NCI-H2171 (cell line): ENCODE measurements around the gene HDC.

ENCODE experiments used
- DNase-seq: peaks from one replicate; lab custom pipeline; 2025; lab: John Stamatoyannopoulos, UW

The HDC gene

GRCh38 chr15:50252556-50252955 is 13.0 kb downstream of the HDC start:
- DNase-seq, result no peak

GRCh38 chr15:50251638-50252182 is 13.8 kb downstream of the HDC start:
- no peak for DNase-seq

- DNase-seq, result no peak
Observed at GRCh38 chr15:50250760-50251394, 14.6 kb downstream of the HDC start.

DNA sequence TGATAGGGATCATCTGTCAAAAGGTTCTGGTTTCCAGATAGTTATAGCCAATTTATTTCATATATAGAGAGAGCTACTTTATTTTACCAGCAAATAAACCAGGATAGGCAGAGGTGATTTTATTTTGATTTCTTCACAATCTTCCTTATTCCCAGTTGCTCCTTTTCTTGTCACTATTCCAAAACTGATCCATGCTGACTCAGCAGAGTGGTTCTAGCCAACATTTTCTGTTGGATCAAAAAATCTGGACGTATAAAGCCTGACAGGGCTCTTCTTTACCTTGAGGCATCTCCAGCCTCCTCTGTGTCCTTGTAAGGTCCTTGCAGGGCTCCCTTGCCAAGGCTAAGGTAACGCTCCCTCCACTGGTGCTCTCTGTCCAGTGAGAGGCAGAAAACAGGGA is 15.8 kb downstream of the HDC start:
- no peak for DNase-seq

DNA sequence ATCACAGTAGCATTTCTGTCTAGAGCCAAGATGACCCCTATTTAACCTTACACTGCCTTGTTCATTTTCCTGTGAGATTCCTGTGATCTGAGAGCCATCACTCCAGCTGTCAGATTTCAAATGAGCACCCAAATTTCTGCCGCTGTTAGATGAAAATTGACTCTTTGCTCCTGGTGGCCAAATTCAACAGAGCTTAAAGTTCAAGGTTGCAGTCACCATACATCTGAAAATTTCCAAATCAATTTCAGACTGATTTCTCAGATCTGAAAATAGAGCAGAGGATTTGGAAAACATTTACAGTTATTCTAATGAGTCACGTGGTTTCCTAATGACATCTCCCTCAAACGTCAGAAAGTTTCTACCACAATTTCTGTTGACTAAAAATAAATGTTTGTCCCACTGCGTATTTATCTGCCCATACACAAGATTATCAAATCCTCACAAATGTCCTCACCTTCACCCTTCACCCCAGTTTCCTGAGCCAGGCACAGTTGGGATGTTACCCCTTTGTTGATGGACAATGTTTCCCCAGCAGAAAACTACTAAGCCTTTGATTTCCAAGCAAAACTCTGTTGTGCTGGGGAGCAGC is 16.4 kb downstream of the HDC start:
- no peak for DNase-seq

GRCh38 chr15:50247819-50248655 is 17.5 kb downstream of the HDC start:
- no peak for DNase-seq

DNA sequence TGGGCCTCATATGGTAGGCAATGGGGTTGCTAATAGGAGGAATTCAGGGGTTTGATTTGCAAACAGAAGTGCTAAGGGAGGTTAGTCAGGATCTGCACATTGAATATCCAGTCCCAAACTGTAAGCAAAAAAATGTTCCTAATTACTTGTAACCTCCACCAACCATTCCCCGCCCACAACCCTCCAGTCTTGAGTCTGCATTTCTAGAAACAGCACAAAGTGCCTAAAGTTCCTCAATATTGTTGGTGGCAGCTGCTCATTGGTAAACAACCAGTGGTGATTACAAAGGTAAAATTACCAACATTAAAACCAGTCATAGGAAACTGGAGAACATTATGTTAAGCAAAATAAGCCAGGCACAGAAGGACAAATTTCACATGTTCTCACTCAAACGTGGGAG is 18.9 kb downstream of the HDC start:
- DNase-seq, result no peak

- no peak for DNase-seq
Observed at GRCh38 chr15:50244959-50245624, 20.4 kb downstream of the HDC start.

- no peak for DNase-seq
Observed at GRCh38 chr15:50244153-50244552, 21.4 kb downstream of the HDC start.

DNA sequence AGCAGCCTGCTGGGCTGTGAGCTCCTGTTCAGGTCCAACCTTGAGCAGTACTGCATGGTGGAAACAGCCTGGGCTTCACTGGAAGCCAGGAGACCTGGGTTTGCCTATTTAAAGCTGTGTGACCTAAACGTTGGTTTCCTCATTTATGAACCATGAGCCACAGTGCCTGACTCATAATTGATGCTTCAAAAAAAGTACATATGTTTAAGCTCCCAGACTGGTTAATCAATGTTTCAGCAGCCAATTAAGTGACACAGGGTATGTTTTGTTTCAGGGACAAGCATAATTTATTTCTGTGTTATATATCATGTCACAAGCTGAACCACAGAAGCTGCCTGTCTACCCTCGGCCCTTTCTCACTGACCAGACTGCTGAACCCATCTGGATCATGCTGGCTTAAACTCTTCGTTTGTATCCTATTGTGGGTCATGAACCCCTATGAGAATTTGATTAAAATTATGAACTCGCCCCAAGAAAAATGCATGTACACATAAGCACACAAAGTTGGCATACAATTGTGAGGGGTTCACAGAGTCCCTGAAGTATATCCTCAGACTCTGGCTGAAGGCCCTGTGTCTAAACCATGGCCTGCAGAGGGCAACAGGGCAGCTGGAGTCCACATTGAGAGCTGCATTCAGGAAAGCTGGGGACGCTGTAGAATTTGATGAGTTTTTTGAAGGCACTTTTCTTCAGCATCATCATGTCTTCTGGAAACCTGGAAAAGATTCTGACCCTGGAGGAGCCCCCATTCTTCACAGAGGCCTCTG is 23.7 kb downstream of the HDC start:
- no peak for DNase-seq

DNA sequence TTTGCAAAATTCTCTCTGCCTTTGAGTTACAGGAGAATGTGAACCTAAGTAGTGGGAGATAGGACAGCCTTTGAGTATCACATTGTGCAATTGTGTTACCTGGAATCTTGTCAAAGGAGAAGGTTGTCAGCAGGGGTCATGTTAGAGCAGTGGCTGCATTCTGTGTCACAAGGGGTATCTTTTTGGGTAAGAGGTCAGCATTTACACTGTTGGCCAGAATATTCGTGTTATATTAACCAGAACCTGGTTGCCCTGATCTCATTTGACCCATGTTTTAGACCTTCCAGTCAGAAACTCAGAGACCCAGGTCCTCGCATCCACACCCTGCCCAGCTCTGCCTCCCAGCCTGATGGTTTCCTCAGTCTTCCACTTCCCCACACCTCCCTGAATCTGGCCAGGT is 27.3 kb downstream of the HDC start:
- no peak for DNase-seq

- no peak for DNase-seq
Observed at GRCh38 chr15:50236433-50236832, 29.1 kb downstream of the HDC start.

DNA sequence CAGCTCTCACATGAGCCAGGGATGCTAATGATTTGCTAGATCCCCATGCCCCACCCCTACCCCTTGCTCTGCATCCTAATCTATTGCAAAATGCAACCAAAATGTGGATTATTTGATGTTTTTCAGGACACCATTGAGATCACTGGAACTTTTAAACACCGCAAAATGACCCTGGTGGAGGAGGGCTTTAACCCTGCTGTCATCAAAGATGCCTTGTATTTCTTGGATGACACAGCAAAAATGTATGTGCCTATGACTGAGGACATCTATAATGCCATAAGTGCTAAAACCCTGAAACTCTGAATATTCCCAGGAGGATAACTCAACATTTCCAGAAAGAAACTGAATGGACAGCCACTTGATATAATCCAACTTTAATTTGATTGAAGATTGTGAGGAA is 29.7 kb downstream of the HDC start:
- no peak for DNase-seq

GRCh38 chr15:50234764-50235163 is 30.8 kb downstream of the HDC start:
- no peak for DNase-seq

- no peak for DNase-seq
Observed at GRCh38 chr15:50233192-50233736, 32.3 kb downstream of the HDC start.

GRCh38 chr15:50232791-50233190 is 32.7 kb downstream of the HDC start:
- DNase-seq, result no peak

- DNase-seq, result no peak
Observed at GRCh38 chr15:50231761-50232160, 33.8 kb downstream of the HDC start.

- DNase-seq, result no peak
Observed at GRCh38 chr15:50229336-50229735, 36.2 kb downstream of the HDC start.

- no peak for DNase-seq
Observed at GRCh38 chr15:50228866-50229265, 36.7 kb downstream of the HDC start.

GRCh38 chr15:50227076-50227475 is 38.5 kb downstream of the HDC start:
- DNase-seq, result no peak

- DNase-seq, result no peak
Observed at GRCh38 chr15:50225938-50226337, 39.6 kb downstream of the HDC start.
